HEK293T (cell line): ENCODE measurements around the gene RMDN3.

Source experiments
- CTCF ChIA-PET: fragments of 350-600 bp; formaldehyde crosslinking; extraction: SDS; loops from one replicate; lab custom pipeline; 2021; ENCODE audit warnings: antibody characterized with exemption, inconsistent platforms; lab: Yijun Ruan, JAX
- POLR2A ChIA-PET: fragments of 350-600 bp; formaldehyde crosslinking; extraction: SDS; loops from one replicate; lab custom pipeline; 2020; ENCODE audit warnings: antibody characterized with exemption, inconsistent platforms; lab: Yijun Ruan, JAX
- DNase-seq: peaks from one replicate; pipeline ENCODE4 v3.0.0; 2012; ENCODE audit warnings: mixed read lengths; ENCODE audit errors: extremely low spot score
- ARNT ChIP-seq: fragments of 450-650 bp; IDR thresholded peaks from 2 replicates; pipeline ENCODE4 v1.6.1; 2017; ENCODE audit warnings: mild to moderate bottlenecking
- BHLHE40 ChIP-seq: fragments of 450-650 bp; IDR thresholded peaks from 2 replicates; pipeline ENCODE4 v1.6.1; 2016; ENCODE audit warnings: mild to moderate bottlenecking, moderate library complexity, borderline replicate concordance
- CTBP1 ChIP-seq: fragments of 450-650 bp; IDR thresholded peaks from 2 replicates; pipeline ENCODE4 v1.6.1; 2016; ENCODE audit warnings: borderline replicate concordance
- ELF4 ChIP-seq: fragments of 450-650 bp; IDR thresholded peaks from 2 replicates; pipeline ENCODE4 v1.6.1; 2017; ENCODE audit warnings: antibody characterized with exemption
- FOXA1 ChIP-seq: fragments of 450-650 bp; IDR thresholded peaks from 2 replicates; pipeline ENCODE4 v1.6.1; 2016; ENCODE audit warnings: mild to moderate bottlenecking
- FOXK2 ChIP-seq: fragments of 450-650 bp; IDR thresholded peaks from 2 replicates; pipeline ENCODE4 v1.6.1; 2016; ENCODE audit warnings: mild to moderate bottlenecking
- FOXM1 ChIP-seq: fragments of 450-650 bp; IDR thresholded peaks from 2 replicates; pipeline ENCODE4 v1.6.1; 2017; ENCODE audit warnings: mild to moderate bottlenecking, borderline replicate concordance
- HDGF ChIP-seq: fragments of 450-650 bp; IDR thresholded peaks from 2 replicates; pipeline ENCODE4 v1.6.1; 2017; ENCODE audit warnings: antibody characterized with exemption, borderline replicate concordance
- L3MBTL2 ChIP-seq: fragments of 450-650 bp; conservative IDR thresholded peaks from 2 replicates; pipeline ENCODE4 v1.6.1; 2016; ENCODE audit warnings: mild to moderate bottlenecking
- LEF1 ChIP-seq: fragments of 450-650 bp; IDR thresholded peaks from 2 replicates; pipeline ENCODE4 v1.6.1; 2017; ENCODE audit warnings: mild to moderate bottlenecking, borderline replicate concordance
- NFRKB ChIP-seq: fragments of 450-650 bp; IDR thresholded peaks from 2 replicates; pipeline ENCODE4 v1.6.1; 2016; ENCODE audit warnings: mild to moderate bottlenecking, moderate library complexity
- SP1 ChIP-seq: fragments of 450-650 bp; IDR thresholded peaks from 2 replicates; pipeline ENCODE4 v1.6.1; 2017
- SUZ12 ChIP-seq: fragments of 450-650 bp; IDR thresholded peaks from 2 replicates; pipeline ENCODE4 v1.6.1; 2016; ENCODE audit warnings: mild to moderate bottlenecking
- TARDBP ChIP-seq: fragments of 450-650 bp; IDR thresholded peaks from 2 replicates; pipeline ENCODE4 v1.6.1; 2016
- ZNF384 ChIP-seq: fragments of 450-650 bp; IDR thresholded peaks from 2 replicates; pipeline ENCODE4 v1.6.1; 2016
- TF ChIP-seq, protein P1 (sequence below): fragments of 450-650 bp; IDR thresholded peaks from 2 replicates; pipeline ENCODE4 v1.6.1; 2016

The RMDN3 gene

DNA sequence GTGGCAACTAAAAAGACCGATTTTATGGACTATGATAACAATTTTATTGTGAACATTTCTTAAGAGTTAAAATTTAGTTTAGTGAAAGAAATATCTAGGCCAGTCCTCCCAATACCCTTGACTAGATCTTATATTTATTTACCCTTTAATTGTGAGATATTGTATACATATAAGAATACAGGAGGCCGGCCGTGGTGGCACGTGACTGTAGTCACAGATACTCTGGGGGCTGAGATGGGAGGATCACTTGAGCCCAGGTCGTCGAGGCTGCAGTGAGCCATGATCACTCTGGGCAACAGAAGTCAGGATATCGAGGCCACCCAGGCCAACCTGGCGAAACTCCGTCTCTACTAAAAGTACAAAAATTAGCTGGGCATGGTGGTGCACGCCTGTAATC is 756 bp upstream of the RMDN3 start:
- ChIA-PET CTCF (interaction anchor here (0.6 kb wide), 2 partner anchors 30 to 89 kb away, joined by 3 to 4 read pairs; no protein-coding TSS in a partner anchor), POLR2A (no interaction called here)
- DNase-seq, result no peak
- TF ChIP-seq, protein P1, sequence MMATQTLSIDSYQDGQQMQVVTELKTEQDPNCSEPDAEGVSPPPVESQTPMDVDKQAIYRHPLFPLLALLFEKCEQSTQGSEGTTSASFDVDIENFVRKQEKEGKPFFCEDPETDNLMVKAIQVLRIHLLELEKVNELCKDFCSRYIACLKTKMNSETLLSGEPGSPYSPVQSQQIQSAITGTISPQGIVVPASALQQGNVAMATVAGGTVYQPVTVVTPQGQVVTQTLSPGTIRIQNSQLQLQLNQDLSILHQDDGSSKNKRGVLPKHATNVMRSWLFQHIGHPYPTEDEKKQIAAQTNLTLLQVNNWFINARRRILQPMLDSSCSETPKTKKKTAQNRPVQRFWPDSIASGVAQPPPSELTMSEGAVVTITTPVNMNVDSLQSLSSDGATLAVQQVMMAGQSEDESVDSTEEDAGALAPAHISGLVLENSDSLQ, result peak; percentile 12; the same call in 1 of the 2 replicates
- TF ChIP-seq L3MBTL2, result peak; percentile 21; the same call in 1 of the 2 replicates
- TF ChIP-seq HDGF, result no peak
- TF ChIP-seq FOXK2, result no peak

DNA sequence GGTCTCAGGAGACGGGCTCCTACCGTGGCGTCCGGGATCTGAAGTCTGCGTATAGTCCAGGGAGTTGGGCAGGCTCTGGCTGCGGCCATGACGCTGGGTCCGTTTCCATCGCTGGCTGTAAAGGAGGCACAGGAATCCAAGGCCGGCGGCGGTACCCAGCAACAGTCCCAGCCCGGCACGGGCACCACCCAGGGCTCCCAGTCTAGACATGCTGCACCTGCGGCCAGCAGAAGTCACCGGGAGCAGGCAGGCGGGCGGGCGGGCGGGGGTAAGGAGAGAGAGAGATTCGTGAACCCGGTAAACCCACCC is 526 bp downstream of the RMDN3 start:
- CTCF ChIA-PET, result no interaction called here
- TF ChIP-seq ELF4 (no peak), SP1 (no peak), NFRKB (no peak), CTBP1 (no peak), L3MBTL2 (no peak), SUZ12 (no peak), BHLHE40 (no peak), TARDBP (no peak)
- no peak for DNase-seq
- POLR2A ChIA-PET, result no interaction called here

DNA sequence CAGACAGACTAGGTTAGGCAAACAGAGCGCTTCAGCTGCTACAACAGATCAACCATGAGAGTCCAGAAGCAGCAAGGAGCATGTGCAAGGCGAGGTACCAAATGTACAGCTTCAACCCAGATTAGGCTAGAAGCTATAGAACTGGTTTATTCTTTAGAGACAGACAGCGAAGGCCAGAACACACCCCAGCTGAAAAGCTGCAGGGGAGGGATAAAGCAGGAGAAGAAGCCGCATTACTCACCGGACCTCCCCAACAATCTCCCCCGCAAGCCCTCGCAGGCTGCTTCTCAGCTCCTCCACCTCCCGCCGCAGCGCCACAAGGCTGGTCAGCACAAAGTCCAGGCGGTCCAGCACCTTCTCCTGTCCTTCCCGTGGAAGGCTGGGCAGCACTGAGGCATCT is 3.3 kb downstream of the RMDN3 start:
- CTCF ChIA-PET, result no interaction called here
- POLR2A ChIA-PET, result interaction anchor here (1.0 kb wide), 1 partner anchor 142 kb away, joined by 3 read pairs; the partner anchor contains the start of gene VPS18
- DNase-seq, result no peak
- TF ChIP-seq LEF1 (no peak), ZNF384 (no peak), TARDBP (no peak)

DNA sequence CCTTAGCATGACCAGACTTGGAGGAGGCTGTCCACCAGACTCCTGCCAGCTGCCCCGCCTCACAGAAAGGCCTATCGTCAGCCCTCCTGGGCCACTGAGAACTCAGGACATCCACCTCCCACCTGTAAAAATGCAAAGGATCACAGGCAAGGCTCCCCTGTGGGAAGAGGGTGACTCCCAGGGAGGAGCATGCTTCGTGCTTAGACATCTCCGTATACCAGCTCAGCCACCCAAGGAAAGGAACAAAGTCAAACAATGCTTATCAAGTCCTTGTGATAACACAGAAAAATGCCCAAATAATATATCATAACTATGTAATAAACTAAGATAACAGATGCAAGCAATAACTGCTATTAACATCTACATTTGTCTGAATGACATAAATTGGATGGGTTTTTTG is 4.2 kb downstream of the RMDN3 start:
- no peak for TF ChIP-seq ZNF384
- TF ChIP-seq FOXK2, result no peak
- TF ChIP-seq TARDBP, result no peak
- TF ChIP-seq SP1, result no peak
- TF ChIP-seq FOXM1, result no peak
- TF ChIP-seq FOXA1, result no peak
- no peak for TF ChIP-seq BHLHE40
- no peak for TF ChIP-seq L3MBTL2
- TF ChIP-seq LEF1, result no peak
- no peak for DNase-seq
- ChIA-PET CTCF (no interaction called here), POLR2A (interaction anchor here (1.4 kb wide), 1 partner anchor 123 kb away, joined by 3 read pairs; no protein-coding TSS in a partner anchor)

DNA sequence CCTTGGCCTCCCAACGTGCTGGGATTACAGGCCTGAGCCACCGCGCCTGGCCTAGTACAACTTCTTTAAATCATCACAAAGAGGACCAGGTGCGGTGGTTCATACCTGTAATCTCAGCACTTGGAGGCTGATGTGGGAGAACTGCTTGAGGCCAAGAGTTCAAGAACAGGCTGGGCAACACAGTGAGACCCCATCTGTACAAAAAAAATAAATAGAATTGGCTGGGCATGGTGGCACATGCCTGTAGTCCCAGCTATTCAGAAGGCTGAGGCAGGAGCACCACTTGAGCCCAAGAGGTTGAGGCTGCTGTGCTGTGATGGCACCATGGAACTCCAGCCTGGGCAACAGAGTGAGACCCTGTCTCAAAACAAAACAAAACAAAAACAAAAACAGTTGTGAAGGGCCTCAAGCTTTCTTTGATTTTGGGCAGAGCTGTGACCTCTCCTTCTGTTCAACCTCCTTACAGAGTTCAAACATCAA is 5.9 kb downstream of the RMDN3 start:
- ChIA-PET POLR2A (no interaction called here), CTCF (interaction anchor here (2.4 kb wide), 1 partner anchor 109 kb away, joined by 6 read pairs; no protein-coding TSS in a partner anchor)
- no peak for DNase-seq
- TF ChIP-seq FOXA1, result no peak
- TF ChIP-seq FOXK2, result no peak
- no peak for TF ChIP-seq HDGF
- TF ChIP-seq BHLHE40, result no peak
- no peak for TF ChIP-seq LEF1
- TF ChIP-seq TARDBP, result no peak
- TF ChIP-seq, protein P1, result no peak
- no peak for TF ChIP-seq L3MBTL2
- TF ChIP-seq NFRKB, result no peak
- no peak for TF ChIP-seq ARNT
- no peak for TF ChIP-seq FOXM1
- no peak for TF ChIP-seq SP1
- TF ChIP-seq ELF4, result no peak
- no peak for TF ChIP-seq CTBP1
- TF ChIP-seq SUZ12, result no peak
- TF ChIP-seq ZNF384, result no peak

DNA sequence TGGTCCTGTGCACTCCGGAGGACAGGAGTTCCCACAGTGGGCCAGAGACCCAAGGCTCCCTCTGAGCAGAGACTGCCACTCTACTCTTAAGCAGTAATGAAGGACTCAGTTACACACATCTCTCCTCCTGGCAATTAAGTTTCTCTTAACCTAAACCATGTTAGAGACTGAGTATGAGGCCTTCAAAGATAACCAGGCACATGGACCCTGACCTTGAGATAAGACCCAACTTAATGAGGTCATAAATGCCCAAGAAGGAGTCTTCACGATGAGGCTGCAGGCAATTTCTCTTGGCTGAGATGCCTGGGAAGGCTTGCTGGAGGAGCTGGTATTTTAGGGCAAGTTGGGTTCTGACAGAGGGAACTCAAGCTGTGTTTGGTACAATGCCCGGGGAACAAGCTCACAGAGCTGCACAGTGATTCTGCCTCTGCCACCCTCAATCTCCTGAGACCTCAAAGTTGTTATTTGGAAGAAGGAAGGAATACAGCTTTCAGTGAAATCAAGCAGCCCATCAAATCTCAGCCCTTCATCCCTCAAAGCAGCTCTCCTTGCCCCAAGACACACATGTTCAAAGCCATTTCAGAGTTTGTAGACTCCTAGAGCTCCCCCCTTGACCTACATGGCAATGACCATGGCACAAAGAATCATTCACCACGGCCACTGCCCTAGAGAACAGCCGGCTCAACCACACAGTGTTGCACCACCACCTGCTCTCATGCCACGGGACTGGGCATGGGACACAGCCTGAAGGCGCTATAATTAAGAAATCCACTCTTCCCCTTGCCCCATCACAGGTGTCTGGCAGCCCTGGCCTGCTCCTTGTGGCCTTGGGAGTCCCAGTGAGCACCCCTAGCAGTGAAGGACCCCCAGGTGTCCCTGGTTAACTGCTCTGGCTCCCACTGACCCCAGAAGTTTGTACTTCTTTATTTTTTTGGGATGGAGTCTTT is 7.1 kb downstream of the RMDN3 start:
- TF ChIP-seq FOXM1, result no peak
- no peak for TF ChIP-seq FOXA1
- TF ChIP-seq SP1, result no peak
- no peak for TF ChIP-seq ZNF384
- no peak for TF ChIP-seq FOXK2
- TF ChIP-seq NFRKB, result no peak
- TF ChIP-seq, protein P1, result no peak
- no peak for TF ChIP-seq ELF4
- no peak for TF ChIP-seq CTBP1
- no peak for TF ChIP-seq SUZ12
- TF ChIP-seq LEF1, result no peak
- TF ChIP-seq L3MBTL2, result no peak
- TF ChIP-seq HDGF, result no peak
- TF ChIP-seq ARNT, result no peak
- no peak for TF ChIP-seq TARDBP
- no peak for TF ChIP-seq BHLHE40
- no peak for DNase-seq
- CTCF ChIA-PET, result interaction anchor here (1.1 to 2.4 kb wide), 3 partner anchors 34 to 113 kb away, joined by 3 to 10 read pairs (median 6); no protein-coding TSS in a partner anchor
- POLR2A ChIA-PET, result interaction anchor here (0.8 kb wide), 1 partner anchor 17 kb away, joined by 3 read pairs; no protein-coding TSS in a partner anchor
